ENCODE measurements around the gene L3MBTL2.

Gene L3MBTL2

GRCh38 chr22:41181349-41182241 lies 23.5 kb upstream of the L3MBTL2 start:
- TF ChIP-seq, protein P1, sequence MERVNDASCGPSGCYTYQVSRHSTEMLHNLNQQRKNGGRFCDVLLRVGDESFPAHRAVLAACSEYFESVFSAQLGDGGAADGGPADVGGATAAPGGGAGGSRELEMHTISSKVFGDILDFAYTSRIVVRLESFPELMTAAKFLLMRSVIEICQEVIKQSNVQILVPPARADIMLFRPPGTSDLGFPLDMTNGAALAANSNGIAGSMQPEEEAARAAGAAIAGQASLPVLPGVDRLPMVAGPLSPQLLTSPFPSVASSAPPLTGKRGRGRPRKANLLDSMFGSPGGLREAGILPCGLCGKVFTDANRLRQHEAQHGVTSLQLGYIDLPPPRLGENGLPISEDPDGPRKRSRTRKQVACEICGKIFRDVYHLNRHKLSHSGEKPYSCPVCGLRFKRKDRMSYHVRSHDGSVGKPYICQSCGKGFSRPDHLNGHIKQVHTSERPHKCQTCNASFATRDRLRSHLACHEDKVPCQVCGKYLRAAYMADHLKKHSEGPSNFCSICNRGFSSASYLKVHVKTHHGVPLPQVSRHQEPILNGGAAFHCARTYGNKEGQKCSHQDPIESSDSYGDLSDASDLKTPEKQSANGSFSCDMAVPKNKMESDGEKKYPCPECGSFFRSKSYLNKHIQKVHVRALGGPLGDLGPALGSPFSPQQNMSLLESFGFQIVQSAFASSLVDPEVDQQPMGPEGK (CRISPR knock-in tag; IDR thresholded peaks at IDR 0.05; ENCODE audit: borderline replicate concordance) = no peak
- TF ChIP-seq ZC3H10 (CRISPR knock-in tag; IDR thresholded peaks at IDR 0.05) (no peak), TOX (CRISPR knock-in tag; IDR thresholded peaks at IDR 0.05; ENCODE audit: borderline replicate concordance) (no peak), ZFP30 (CRISPR knock-in tag; IDR thresholded peaks at IDR 0.05) (no peak), RARB (CRISPR knock-in tag; IDR thresholded peaks at IDR 0.05) (no peak), CSRNP3 (CRISPR knock-in tag; IDR thresholded peaks at IDR 0.05) (no peak), ZNF8 (CRISPR knock-in tag; IDR thresholded peaks at IDR 0.05) (no peak), ARNTL (CRISPR knock-in tag; IDR thresholded peaks at IDR 0.05; ENCODE audit: borderline replicate concordance, low read depth) (no peak), TSHZ2 (CRISPR knock-in tag; IDR thresholded peaks at IDR 0.05) (no peak), ZFP3 (CRISPR knock-in tag; IDR thresholded peaks at IDR 0.05) (no peak), OSR1 (CRISPR knock-in tag; IDR thresholded peaks at IDR 0.05) (no peak), ZNF70 (CRISPR knock-in tag; IDR thresholded peaks at IDR 0.05) (no peak), POU6F1 (CRISPR knock-in tag; IDR thresholded peaks at IDR 0.05; ENCODE audit: borderline replicate concordance, low read depth) (no peak), CSDC2 (CRISPR knock-in tag; IDR thresholded peaks at IDR 0.05) (no peak), PPARA (CRISPR knock-in tag; IDR thresholded peaks at IDR 0.05; ENCODE audit: borderline replicate concordance) (no peak), ESRRG (CRISPR knock-in tag; IDR thresholded peaks at IDR 0.05) (no peak)
- peak; percentile 19; the same call in 1 of the 3 replicates for ATAC-seq

DNA sequence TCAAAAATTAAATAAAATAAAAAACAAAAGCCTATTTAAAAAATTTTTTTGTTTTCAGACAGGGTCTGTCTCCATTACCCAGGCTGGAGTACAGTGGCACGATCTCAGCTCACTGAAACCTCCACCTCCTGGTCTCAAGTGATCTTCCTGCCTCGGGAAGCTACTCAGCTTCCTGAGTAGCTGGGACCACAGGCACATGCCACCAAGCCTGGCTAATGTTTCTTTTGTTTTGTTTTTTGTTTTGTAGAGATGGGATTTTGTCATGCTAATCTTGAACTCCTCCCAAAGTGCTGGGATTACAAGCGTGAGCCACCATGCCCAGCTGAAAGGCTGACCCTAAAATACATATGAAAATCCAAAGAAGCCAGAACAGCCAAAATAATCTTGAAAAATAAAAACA lies 20.4 kb upstream of the L3MBTL2 start:
- no peak for ATAC-seq
- TF ChIP-seq ZNF565 (CRISPR knock-in tag; conservative IDR thresholded peaks at IDR 0.05; ENCODE audit: low read depth) (no peak), ISL1 (CRISPR knock-in tag; IDR thresholded peaks at IDR 0.05) (no peak), ZFP3 (CRISPR knock-in tag; IDR thresholded peaks at IDR 0.05) (no peak), SNAI2 (CRISPR knock-in tag; IDR thresholded peaks at IDR 0.05) (no peak), BACH2 (CRISPR knock-in tag; IDR thresholded peaks at IDR 0.05; ENCODE audit: borderline replicate concordance) (no peak), ZC3H10 (CRISPR knock-in tag; IDR thresholded peaks at IDR 0.05) (no peak), TOX (CRISPR knock-in tag; IDR thresholded peaks at IDR 0.05; ENCODE audit: borderline replicate concordance) (no peak), OSR1 (CRISPR knock-in tag; IDR thresholded peaks at IDR 0.05) (no peak), RARB (CRISPR knock-in tag; IDR thresholded peaks at IDR 0.05) (no peak), POU6F1 (CRISPR knock-in tag; IDR thresholded peaks at IDR 0.05; ENCODE audit: borderline replicate concordance, low read depth) (no peak), ZNF70 (CRISPR knock-in tag; IDR thresholded peaks at IDR 0.05) (no peak), ZNF8 (CRISPR knock-in tag; IDR thresholded peaks at IDR 0.05) (no peak), CSDC2 (CRISPR knock-in tag; IDR thresholded peaks at IDR 0.05) (no peak), CSRNP3 (CRISPR knock-in tag; IDR thresholded peaks at IDR 0.05) (no peak)
- TF ChIP-seq, protein P2, sequence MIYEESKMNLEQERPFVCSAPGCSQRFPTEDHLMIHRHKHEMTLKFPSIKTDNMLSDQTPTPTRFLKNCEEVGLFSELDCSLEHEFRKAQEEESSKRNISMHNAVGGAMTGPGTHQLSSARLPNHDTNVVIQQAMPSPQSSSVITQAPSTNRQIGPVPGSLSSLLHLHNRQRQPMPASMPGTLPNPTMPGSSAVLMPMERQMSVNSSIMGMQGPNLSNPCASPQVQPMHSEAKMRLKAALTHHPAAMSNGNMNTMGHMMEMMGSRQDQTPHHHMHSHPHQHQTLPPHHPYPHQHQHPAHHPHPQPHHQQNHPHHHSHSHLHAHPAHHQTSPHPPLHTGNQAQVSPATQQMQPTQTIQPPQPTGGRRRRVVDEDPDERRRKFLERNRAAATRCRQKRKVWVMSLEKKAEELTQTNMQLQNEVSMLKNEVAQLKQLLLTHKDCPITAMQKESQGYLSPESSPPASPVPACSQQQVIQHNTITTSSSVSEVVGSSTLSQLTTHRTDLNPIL (CRISPR knock-in tag; IDR thresholded peaks at IDR 0.05; ENCODE audit: low read depth) = no peak
